ENCODE data around the gene MYH10. TPM values are rescaled to one million over a fixed set of nuclear protein-coding genes. Genes with fewer than 3 reads are reported as not detected.

The MYH10 gene
- total and polyA plus RNA-seq, 2 experiments from 2014 or later, result 46.8 to 69.5 TPM

DNA sequence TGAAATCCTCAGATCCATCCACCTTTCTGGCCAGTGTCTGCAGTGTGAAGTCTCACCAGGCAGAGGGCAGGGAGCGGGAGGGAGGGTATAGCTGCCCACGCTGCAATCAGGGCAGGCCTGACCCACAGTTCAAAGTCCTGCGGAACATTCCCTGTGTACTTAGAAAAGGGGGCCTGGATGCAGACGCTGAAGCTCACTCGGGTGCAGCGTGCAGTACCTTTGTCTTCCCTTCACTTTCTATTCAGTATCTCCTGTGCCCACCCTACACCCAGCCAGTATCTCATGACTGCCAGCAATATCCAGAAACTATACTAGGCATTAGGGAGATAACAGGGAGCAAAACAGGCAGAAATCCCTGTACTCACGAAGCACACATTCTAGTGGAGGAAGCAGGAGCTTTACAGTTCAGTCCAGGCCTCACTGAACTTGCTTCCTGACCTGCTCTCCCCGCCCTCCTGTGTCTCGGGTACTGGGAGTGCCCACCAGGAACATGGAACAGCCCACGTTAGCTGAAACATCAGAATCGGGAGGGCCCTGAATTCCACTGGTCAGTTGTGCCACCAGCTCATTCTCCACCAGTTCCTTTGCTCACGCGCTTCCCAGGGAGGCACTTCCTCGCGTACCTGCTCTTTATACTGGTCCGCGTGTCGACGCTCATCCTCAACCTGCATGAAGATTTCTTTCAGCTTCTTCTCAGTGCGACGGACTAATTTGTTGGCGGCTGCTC lies 152.6 kb downstream of the MYH10 start:
- peaks cover 16% of the 10 kb centered on the region for H3K79me2 ChIP-seq (ENCODE audit: insufficient read depth)
- H3K4me1 ChIP-seq (ENCODE audit: insufficient read depth), result peaks cover 24% of the 10 kb centered on the region
- H3K4me2 ChIP-seq (ENCODE audit: unreplicated experiment), result no peak overlapping the region
- H3K4me3 ChIP-seq, result no peak overlapping the region
- H3K9me2 ChIP-seq (ENCODE audit: insufficient read depth), result no peaks in the 10 kb centered on the region
- no peaks in the 10 kb centered on the region for H3K27me3 ChIP-seq (replicated peaks; ENCODE audit: insufficient read depth)
- no peaks in the 10 kb centered on the region for H4K20me1 ChIP-seq (ENCODE audit: insufficient read depth)
- no peaks in the 10 kb centered on the region for H3K9me3 ChIP-seq (ENCODE audit: low read depth)
- no peak overlapping the region for H3K9ac ChIP-seq
- no peak overlapping the region for H2AFZ ChIP-seq
- DNase-seq, result no peak
- peaks cover 74% of the 10 kb centered on the region for H3F3A ChIP-seq (ENCODE audit: insufficient read depth)
- peaks cover 23% of the 10 kb centered on the region for H3K36me3 ChIP-seq (ENCODE audit: low read depth)
- whole genome bisulfite sequencing, 2 experiments (ENCODE audit: low coverage in 1 of 2, low lambda C conversion rate in 2 of 2, missing lambda C conversion rate in 2 of 2), result 87 to 89% methylated on average over 22 of the region's 22 CpGs
- H3K27ac ChIP-seq, result 0 out of 2 replicates have a peak overlapping the region, but pooled peaks have one; percentile 8
- TF ChIP-seq EZH2 (IDR thresholded peaks at IDR 0.05; ENCODE audit: insufficient read depth, poor library complexity, severe bottlenecking) (no peak), EZH2phosphoT487 (IDR thresholded peaks at IDR 0.05; ENCODE audit: insufficient read depth, low read depth) (no peak)
- in situ Hi-C loops (cut with MboI), result no loop called here

DNA sequence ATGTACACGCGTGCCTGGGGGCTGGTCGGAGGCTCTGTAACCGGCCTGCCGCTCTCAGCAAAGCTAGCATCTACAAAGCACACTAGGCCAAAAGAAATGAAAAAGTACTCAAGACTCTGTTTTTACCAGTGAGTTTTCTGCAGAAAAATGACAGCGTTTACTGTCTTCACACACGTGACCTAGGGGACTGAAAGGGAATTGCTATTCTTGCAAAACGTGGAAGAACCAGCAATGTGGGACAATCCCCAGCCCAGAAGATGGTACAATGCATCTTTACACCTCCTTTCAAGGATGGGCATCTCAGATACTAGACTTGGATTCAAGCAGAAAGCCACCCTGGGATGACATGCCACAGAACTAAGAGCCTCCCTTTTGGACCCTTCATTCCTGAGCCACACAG lies 153.4 kb downstream of the MYH10 start:
- Histone ChIP-seq H3K27me3 (replicated peaks; ENCODE audit: insufficient read depth) (no peaks in the 10 kb centered on the region), H3K4me1 (ENCODE audit: insufficient read depth) (peaks cover 24% of the 10 kb centered on the region), H3F3A (ENCODE audit: insufficient read depth) (peaks cover 76% of the 10 kb centered on the region), H4K20me1 (ENCODE audit: insufficient read depth) (no peaks in the 10 kb centered on the region), H3K9me3 (ENCODE audit: low read depth) (no peaks in the 10 kb centered on the region), H3K4me3 (no peak overlapping the region), H3K9me2 (ENCODE audit: insufficient read depth) (no peaks in the 10 kb centered on the region), H3K36me3 (ENCODE audit: low read depth) (peaks cover 24% of the 10 kb centered on the region), H3K79me2 (ENCODE audit: insufficient read depth) (peaks cover 21% of the 10 kb centered on the region), H2AFZ (no peak overlapping the region), H3K9ac (no peak overlapping the region), H3K4me2 (ENCODE audit: unreplicated experiment) (no peak overlapping the region), H3K27ac (no peak overlapping the region)
- WGBS, 2 experiments (ENCODE audit: low coverage in 1 of 2, low lambda C conversion rate in 2 of 2, missing lambda C conversion rate in 2 of 2), result 85 to 86% methylated on average over 8 of the region's 8 CpGs
- TF ChIP-seq EZH2phosphoT487 (IDR thresholded peaks at IDR 0.05; ENCODE audit: insufficient read depth, low read depth), result no peak
- TF ChIP-seq EZH2 (IDR thresholded peaks at IDR 0.05; ENCODE audit: insufficient read depth, poor library complexity, severe bottlenecking), result no peak
- in situ Hi-C loops (cut with MboI), result no loop called here
- DNase-seq, result no peak

GRCh38 chr17:8476741-8477140 lies 153.8 kb downstream of the MYH10 start:
- H3K27ac ChIP-seq, result no peak overlapping the region
- no peak for DNase-seq
- no peak for TF ChIP-seq EZH2phosphoT487 (IDR thresholded peaks at IDR 0.05; ENCODE audit: insufficient read depth, low read depth)
- TF ChIP-seq EZH2 (IDR thresholded peaks at IDR 0.05; ENCODE audit: insufficient read depth, poor library complexity, severe bottlenecking), result no peak
- peaks cover 24% of the 10 kb centered on the region for H3K4me1 ChIP-seq (ENCODE audit: insufficient read depth)
- H3K79me2 ChIP-seq (ENCODE audit: insufficient read depth), result peaks cover 22% of the 10 kb centered on the region
- no peaks in the 10 kb centered on the region for H3K9me2 ChIP-seq (ENCODE audit: insufficient read depth)
- WGBS, 2 experiments (ENCODE audit: low coverage in 1 of 2, low lambda C conversion rate in 2 of 2, missing lambda C conversion rate in 2 of 2), result 94 to 95% methylated on average over 21 to 22 of the region's 22 CpGs
- no peaks in the 10 kb centered on the region for H3K9me3 ChIP-seq (ENCODE audit: low read depth)
- peaks cover 79% of the 10 kb centered on the region for H3F3A ChIP-seq (ENCODE audit: insufficient read depth)
- no peak overlapping the region for H2AFZ ChIP-seq
- H3K9ac ChIP-seq, result no peak overlapping the region
- H4K20me1 ChIP-seq (ENCODE audit: insufficient read depth), result no peaks in the 10 kb centered on the region
- no peak overlapping the region for H3K4me2 ChIP-seq (ENCODE audit: unreplicated experiment)
- H3K27me3 ChIP-seq (replicated peaks; ENCODE audit: insufficient read depth), result no peaks in the 10 kb centered on the region
- in situ Hi-C loops (cut with MboI), result no loop called here
- peaks cover 25% of the 10 kb centered on the region for H3K36me3 ChIP-seq (ENCODE audit: low read depth)
- H3K4me3 ChIP-seq, result no peak overlapping the region

DNA sequence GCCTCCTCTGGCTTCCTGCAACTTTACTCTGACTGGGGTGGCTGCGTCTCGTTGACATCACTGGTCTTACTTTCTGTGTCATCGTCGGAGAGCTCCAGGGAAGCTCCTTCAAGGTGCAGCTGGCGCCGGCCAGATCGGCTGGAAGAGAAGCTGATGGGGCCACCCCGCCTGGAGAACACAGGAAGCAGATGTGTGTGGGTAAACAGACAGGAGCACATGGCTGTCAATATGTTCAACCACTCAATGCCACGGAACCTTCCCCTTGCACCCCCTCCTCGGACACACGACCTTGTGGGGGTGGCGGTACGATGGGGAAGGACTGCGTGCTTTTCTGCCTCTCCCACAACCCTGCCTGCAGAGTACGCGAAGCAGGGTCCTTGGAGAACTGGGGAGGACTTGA lies 154.7 kb downstream of the MYH10 start:
- H4K20me1 ChIP-seq (ENCODE audit: insufficient read depth), result no peaks in the 10 kb centered on the region
- H3K27me3 ChIP-seq (replicated peaks; ENCODE audit: insufficient read depth), result no peaks in the 10 kb centered on the region
- H3K4me3 ChIP-seq, result no peak overlapping the region
- H3K36me3 ChIP-seq (ENCODE audit: low read depth), result peaks cover 32% of the 10 kb centered on the region
- in situ Hi-C loops (cut with MboI), result no loop called here
- no peak overlapping the region for H2AFZ ChIP-seq
- no peak overlapping the region for H3K27ac ChIP-seq
- H3K4me2 ChIP-seq (ENCODE audit: unreplicated experiment), result no peak overlapping the region
- H3K9me2 ChIP-seq (ENCODE audit: insufficient read depth), result no peaks in the 10 kb centered on the region
- H3K4me1 ChIP-seq (ENCODE audit: insufficient read depth), result peaks cover 24% of the 10 kb centered on the region
- H3K9ac ChIP-seq, result no peak overlapping the region
- peaks cover 32% of the 10 kb centered on the region for H3K79me2 ChIP-seq (ENCODE audit: insufficient read depth)
- no peaks in the 10 kb centered on the region for H3K9me3 ChIP-seq (ENCODE audit: low read depth)
- peaks cover 72% of the 10 kb centered on the region for H3F3A ChIP-seq (ENCODE audit: insufficient read depth)
- 90 to 91% methylated on average over 16 of the region's 16 CpGs for WGBS, 2 experiments (ENCODE audit: low coverage in 1 of 2, low lambda C conversion rate in 2 of 2, missing lambda C conversion rate in 2 of 2)
- no peak for TF ChIP-seq EZH2 (IDR thresholded peaks at IDR 0.05; ENCODE audit: insufficient read depth, poor library complexity, severe bottlenecking)
- TF ChIP-seq EZH2phosphoT487 (IDR thresholded peaks at IDR 0.05; ENCODE audit: insufficient read depth, low read depth), result no peak
- no peak for DNase-seq
